Skeletal muscle cell (primary cell): Measurements from ENCODE around the gene CORO7.

Experiments
- DNase-seq: peaks from one replicate; pipeline ENCODE4 v3.0.0-alpha.2; 2010; ENCODE audit warnings: low read depth
- H3K4me3 ChIP-seq: 2 replicates; pipeline ENCODE4 v1.5.1; 2011; ENCODE audit warnings: low read depth, mild to moderate bottlenecking, control low read depth, low read length, moderate library complexity

The CORO7 gene

GRCh38 chr16:4328782-4329775, 87.3 kb downstream of the CORO7 start:
- H3K4me3 ChIP-seq = no peak overlapping the region
- no peak for DNase-seq

- DNase-seq = no peak
- peak overlapping the region; percentile 41 for H3K4me3 ChIP-seq
Measured at GRCh38 chr16:4328046-4328781, 88.2 kb downstream of the CORO7 start.

- no peak for DNase-seq
- H3K4me3 ChIP-seq = peak overlapping the region; percentile 41
Measured at GRCh38 chr16:4327386-4328045, 88.9 kb downstream of the CORO7 start.

GRCh38 chr16:4325253-4325758, 91.1 kb downstream of the CORO7 start:
- no peak overlapping the region for H3K4me3 ChIP-seq
- DNase-seq = no peak

GRCh38 chr16:4324492-4325252, 91.7 kb downstream of the CORO7 start:
- DNase-seq = no peak
- no peak overlapping the region for H3K4me3 ChIP-seq

GRCh38 chr16:4323845-4324488, 92.4 kb downstream of the CORO7 start:
- DNase-seq = no peak
- no peak overlapping the region for H3K4me3 ChIP-seq

- no peak for DNase-seq
- no peak overlapping the region for H3K4me3 ChIP-seq
Measured at GRCh38 chr16:4323071-4323844, 93.1 kb downstream of the CORO7 start.

- DNase-seq = no peak
- no peak overlapping the region for H3K4me3 ChIP-seq
Measured at GRCh38 chr16:4322121-4323052, 94.0 kb downstream of the CORO7 start.

- no peak for DNase-seq
- no peak overlapping the region for H3K4me3 ChIP-seq
Measured at GRCh38 chr16:4321286-4322120, 94.9 kb downstream of the CORO7 start.

- H3K4me3 ChIP-seq = no peak overlapping the region
- no peak for DNase-seq
Measured at GRCh38 chr16:4320571-4321137, 95.7 kb downstream of the CORO7 start.

- DNase-seq = no peak
- H3K4me3 ChIP-seq = no peak overlapping the region
Measured at GRCh38 chr16:4319454-4320421, 96.7 kb downstream of the CORO7 start.

GRCh38 chr16:4318967-4319366, 97.4 kb downstream of the CORO7 start:
- DNase-seq = no peak
- no peak overlapping the region for H3K4me3 ChIP-seq

- peak overlapping the region; percentile 78 for H3K4me3 ChIP-seq
- DNase-seq = no peak
Measured at GRCh38 chr16:4318451-4318910, 97.9 kb downstream of the CORO7 start.
